Skeletal muscle tissue (tissue), 4 donors: ENCODE measurements around the gene NCEH1. TPM values are rescaled to one million over a fixed set of nuclear protein-coding genes. Genes with fewer than 3 reads are reported as not detected.
"Not testable (repeated sequence)": the region's sequence is repeated elsewhere in the genome, so short reads cannot be mapped to it uniquely, and the experiment has no call there.

Source experiments
- H3K27ac ChIP-seq: one replicate; pipeline ENCODE4 v1.7.0; 2013; ENCODE audit warnings: mild to moderate bottlenecking, low read depth, low read length, inconsistent platforms
- H3K27me3 ChIP-seq, 3 donors: one replicate each; pipeline ENCODE4 v1.7.0; 2013; ENCODE audit warnings: low read length in 3 of 3; ENCODE audit not compliant: control insufficient read depth in 3 of 3, insufficient read depth in 3 of 3
- H3K36me3 ChIP-seq, 3 donors: one replicate each; pipeline ENCODE4 v1.7.0; 2013; ENCODE audit warnings: low read length in 3 of 3; ENCODE audit not compliant: control insufficient read depth in 3 of 3, insufficient read depth in 3 of 3
- H3K4me1 ChIP-seq, 3 donors: one replicate each; pipeline ENCODE4 v1.7.0; 2013; ENCODE audit warnings: low read length in 3 of 3, mild to moderate bottlenecking in 3 of 3; ENCODE audit not compliant: control insufficient read depth in 3 of 3, insufficient read depth in 3 of 3
- H3K4me3 ChIP-seq, 3 donors: one replicate each; pipeline ENCODE4 v1.7.0; 2013; ENCODE audit warnings: low read length in 3 of 3
- H3K9ac ChIP-seq, 3 donors: one replicate each; pipeline ENCODE4 v1.7.0; 2013; ENCODE audit warnings: low read length in 3 of 3, mild to moderate bottlenecking in 3 of 3, moderate library complexity in 2 of 3, low read depth in 1 of 3
- H3K9me3 ChIP-seq, 3 donors: one replicate each; pipeline ENCODE4 v1.7.0; 2013; ENCODE audit warnings: low read length in 3 of 3; ENCODE audit not compliant: control insufficient read depth in 3 of 3
- total RNA-seq: library from RNA; depleted of rRNA; stranded (reverse); fragments of >200 nt; gene quantifications from one replicate; pipeline ENCODE4 v1.2.3, GENCODE V29; 2014
- donor health status: Osteomylitis.

Gene NCEH1
- total RNA-seq = 1.6 TPM

DNA sequence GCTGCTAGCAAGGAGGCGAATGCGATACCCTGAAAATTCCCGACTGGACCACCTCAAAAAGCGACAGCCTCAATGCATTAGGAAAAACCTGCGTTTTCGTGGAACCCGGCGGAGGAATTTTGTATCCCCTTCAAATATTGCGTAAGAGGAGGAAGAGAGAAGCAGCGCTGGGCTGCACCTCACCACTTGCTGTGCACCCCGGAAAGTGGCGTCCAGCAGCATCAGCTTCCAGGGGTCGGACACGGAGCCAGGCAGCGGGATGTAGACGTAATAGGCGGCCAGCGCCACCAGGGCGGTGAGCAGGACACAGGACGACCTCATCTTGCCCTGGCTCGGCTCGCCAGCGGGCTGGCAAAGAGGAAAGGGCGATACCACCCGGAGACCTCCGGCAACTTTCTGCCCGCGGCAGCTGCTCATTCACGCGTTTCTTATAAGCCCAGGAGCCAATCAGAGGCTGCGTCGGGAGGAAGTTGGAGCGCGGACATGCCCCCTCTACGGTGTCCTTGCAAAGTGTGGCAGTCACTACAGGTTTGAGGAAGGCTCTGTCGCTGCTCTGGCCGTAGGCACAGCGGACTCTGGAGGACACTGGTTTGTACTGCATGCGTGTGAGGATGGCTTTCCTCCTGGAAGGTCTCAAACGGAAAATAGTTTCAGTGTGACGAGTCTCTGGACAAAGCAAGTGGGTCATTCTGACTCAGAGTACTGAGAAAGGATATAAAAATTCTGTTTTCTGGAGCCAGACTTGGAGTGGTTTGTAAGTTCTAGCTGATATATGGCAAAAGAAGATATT lies at the start of gene NCEH1:
TSS of gene NCEH1 (minus strand) at position 404 of the 790 bp plus-strand sequence. CDS start at position 321, 83 bp downstream.
- Histone ChIP-seq H3K4me3 (peak within 1 kb of the TSS; percentile 95 to 98 (median 97)), H3K9me3 (no peaks in the 10 kb centered on the region), H3K9ac (peak within 1 kb of the TSS; percentile 84 to 93 (median 89)), H3K27me3 (no peaks in the 10 kb centered on the region), H3K36me3 (no peaks in the 10 kb centered on the region), H3K27ac (peak within 1 kb of the TSS; percentile 88), H3K4me1 (peaks cover 10 to 23% (median 17%) of the 10 kb centered on the region in 3 donors)

DNA sequence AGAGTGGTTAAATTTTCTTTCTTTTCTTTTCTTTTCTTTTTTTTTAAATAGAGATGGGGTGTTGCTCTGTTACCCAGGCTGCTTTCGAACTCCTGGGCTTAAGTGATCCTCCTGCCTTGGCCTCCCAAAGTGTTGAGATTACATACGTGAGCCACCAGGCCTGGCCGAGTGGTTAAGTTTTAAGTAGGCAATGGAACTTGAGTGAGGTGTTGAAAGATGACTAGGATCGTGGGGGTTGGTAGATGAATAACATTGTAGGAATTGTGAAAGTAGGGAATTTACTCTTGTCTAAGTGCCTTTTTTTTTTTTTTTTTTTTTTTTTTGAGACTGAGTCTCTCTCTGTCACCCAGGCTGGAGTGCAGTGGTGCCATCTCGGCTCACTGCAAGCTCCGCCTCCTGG lies 49.5 kb upstream of the NCEH1 start:
- not testable (repeated sequence) for H3K36me3 ChIP-seq, H3K27ac ChIP-seq, H3K9me3 ChIP-seq, H3K4me3 ChIP-seq, H3K9ac ChIP-seq, H3K4me1 ChIP-seq, H3K27me3 ChIP-seq

GRCh38 chr3:172753125-172753524 lies 42.3 kb upstream of the NCEH1 start:
- Histone ChIP-seq H3K9ac (no peak overlapping the region), H3K27ac (no peak overlapping the region), H3K4me1 (peaks cover 4 to 7% (median 6%) of the 10 kb centered on the region in 3 donors), H3K4me3 (no peak overlapping the region), H3K36me3 (peaks cover 0 to 4% (median 0%) of the 10 kb centered on the region in 3 donors), H3K27me3 (no peaks in the 10 kb centered on the region), H3K9me3 (no peaks in the 10 kb centered on the region)

DNA sequence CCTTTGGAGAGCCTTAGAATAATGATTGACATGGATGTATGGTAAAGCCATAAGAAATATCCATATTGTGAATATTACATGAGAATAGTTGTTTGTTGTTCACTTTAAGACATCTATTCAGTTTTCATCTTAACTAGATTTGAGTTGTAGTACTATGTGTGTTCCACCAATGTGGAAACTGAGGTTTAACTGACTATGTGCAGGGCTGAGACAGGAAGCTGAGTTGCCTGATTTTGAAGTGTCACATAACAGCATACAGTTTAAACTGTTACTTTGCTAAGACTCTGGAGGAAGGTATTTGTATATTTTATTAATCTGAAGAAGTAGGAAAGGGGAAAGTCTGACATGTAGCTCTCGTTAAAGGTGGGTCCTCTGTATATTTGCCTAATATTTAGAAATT lies 41.8 kb upstream of the NCEH1 start:
- no peak overlapping the region for H3K27ac ChIP-seq
- peaks cover 0 to 4% (median 0%) of the 10 kb centered on the region in 3 donors for H3K36me3 ChIP-seq
- H3K4me1 ChIP-seq = peaks cover 4 to 7% (median 6%) of the 10 kb centered on the region in 3 donors
- H3K4me3 ChIP-seq = no peak overlapping the region
- H3K27me3 ChIP-seq = no peaks in the 10 kb centered on the region
- H3K9ac ChIP-seq = no peak overlapping the region
- no peaks in the 10 kb centered on the region for H3K9me3 ChIP-seq

GRCh38 chr3:172751175-172751704 lies 40.4 kb upstream of the NCEH1 start:
- H3K27ac ChIP-seq = peak overlapping the region; percentile 62
- peaks cover 0 to 4% (median 0%) of the 10 kb centered on the region in 3 donors for H3K36me3 ChIP-seq

DNA sequence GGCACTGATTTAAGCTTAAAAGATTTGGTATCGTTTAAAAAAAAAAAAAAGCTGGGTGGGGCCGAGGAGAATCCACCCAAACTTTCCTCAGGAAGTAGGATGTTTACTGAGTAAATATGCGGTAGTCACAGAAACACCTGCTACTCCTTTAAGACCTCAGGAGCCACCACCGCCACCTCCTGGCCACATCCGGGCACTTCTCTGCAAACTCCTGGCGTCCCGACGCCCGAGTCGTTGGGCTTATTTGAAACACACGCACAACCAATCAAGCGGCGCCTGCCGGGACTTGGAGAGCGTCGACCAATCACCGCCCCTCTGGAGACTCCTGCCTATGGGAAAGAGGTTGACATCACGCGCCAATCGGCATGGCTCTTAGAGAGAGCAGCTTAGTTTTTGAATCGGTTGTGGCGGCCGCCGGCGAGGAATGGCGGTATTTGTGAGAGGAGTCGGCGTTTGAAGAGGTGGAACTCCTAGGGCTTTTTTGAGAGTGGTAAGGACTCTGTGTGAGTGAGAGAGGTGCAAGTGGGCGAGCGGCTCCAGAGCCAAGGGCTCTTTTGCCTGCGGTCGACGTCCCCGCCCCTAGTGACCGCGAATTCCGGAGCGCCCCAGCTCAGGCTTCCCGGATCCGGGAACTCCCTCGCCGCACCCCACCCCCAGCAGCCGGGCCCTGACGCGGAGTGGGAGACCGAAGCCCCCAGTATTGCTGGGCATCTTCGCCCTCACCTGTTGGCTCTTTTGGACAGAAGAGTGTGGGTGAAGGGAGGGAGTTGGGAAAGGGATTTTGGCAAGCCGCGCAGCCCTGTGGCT lies 39.7 kb upstream of the NCEH1 start, which contains the start of gene ECT2:
TSS of gene ECT2 (plus strand) at position 359 of the 807 bp plus-strand sequence. CDS start 3,805 bp downstream, outside the sequence.
- Histone ChIP-seq H3K4me3 (peak within 1 kb of the TSS; percentile 82 to 88 (median 85)), H3K27me3 (no peaks in the 10 kb centered on the region), H3K27ac (peak within 1 kb of the TSS; percentile 62), H3K9ac (peak within 1 kb of the TSS; percentile 80 to 84 (median 80)), H3K36me3 (no peaks in the 10 kb centered on the region), H3K9me3 (no peaks in the 10 kb centered on the region), H3K4me1 (peaks cover 4 to 7% (median 6%) of the 10 kb centered on the region in 3 donors)

More at GRCh38 chr3:172751175-172751704, 40.4 kb upstream of the NCEH1 start:
- no peaks in the 10 kb centered on the region for H3K27me3 ChIP-seq
- peaks cover 4 to 7% (median 6%) of the 10 kb centered on the region in 3 donors for H3K4me1 ChIP-seq
- H3K9ac ChIP-seq = peak overlapping the region; percentile 76 to 84 (median 80)
- no peaks in the 10 kb centered on the region for H3K9me3 ChIP-seq
- peak overlapping the region; percentile 82 to 88 (median 85) for H3K4me3 ChIP-seq

- no peaks in the 10 kb centered on the region for H3K36me3 ChIP-seq
- H3K27ac ChIP-seq = peak overlapping the region; percentile 59
- peak overlapping the region; percentile 56 to 88 (median 78) for H3K4me3 ChIP-seq
- H3K27me3 ChIP-seq = no peaks in the 10 kb centered on the region
- H3K9ac ChIP-seq = peak overlapping the region; percentile 55 to 80 (median 66)
- H3K4me1 ChIP-seq = peaks cover 4 to 7% (median 6%) of the 10 kb centered on the region in 3 donors
- no peaks in the 10 kb centered on the region for H3K9me3 ChIP-seq
Observed at GRCh38 chr3:172750069-172750367, 39.2 kb upstream of the NCEH1 start.

DNA sequence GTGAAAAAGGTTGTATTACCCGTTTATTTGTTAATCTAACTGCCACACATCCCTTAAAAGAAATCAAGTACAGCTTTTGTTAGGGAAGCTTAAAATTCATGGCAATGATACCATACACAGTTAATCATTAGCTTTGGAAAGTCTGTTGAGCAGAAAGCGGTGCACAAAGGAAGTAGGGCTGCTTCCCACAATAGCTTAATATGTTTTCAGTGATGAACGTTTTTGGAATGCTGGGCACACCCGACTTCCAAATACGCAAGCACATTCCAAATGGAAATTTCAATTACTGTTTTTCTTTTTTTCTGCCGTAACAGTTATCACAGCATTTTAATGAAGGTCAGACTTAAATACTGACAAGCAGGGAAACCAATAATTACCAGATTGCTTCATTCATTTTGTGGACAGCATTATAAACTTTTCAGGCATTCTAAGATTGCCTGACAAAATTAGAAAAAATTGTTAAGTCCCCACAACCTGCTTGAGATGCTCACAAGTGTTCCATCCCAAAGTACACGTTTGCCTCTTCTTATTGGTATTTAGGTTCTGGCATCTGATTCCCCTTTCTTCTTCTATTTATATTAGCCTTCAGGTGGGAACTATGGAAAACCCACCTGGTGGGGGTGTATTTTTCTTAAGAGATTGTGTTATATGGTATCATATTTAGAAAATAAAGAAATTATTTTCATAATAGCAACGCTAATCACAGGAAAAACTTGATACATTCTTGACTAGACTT lies 38.5 kb upstream of the NCEH1 start:
- H3K9ac ChIP-seq = peak overlapping the region; percentile 55 to 80 (median 66)
- no peaks in the 10 kb centered on the region for H3K9me3 ChIP-seq
- peaks cover 4 to 7% (median 6%) of the 10 kb centered on the region in 3 donors for H3K4me1 ChIP-seq
- H3K36me3 ChIP-seq = no peaks in the 10 kb centered on the region
- no peaks in the 10 kb centered on the region for H3K27me3 ChIP-seq
- peak overlapping the region; percentile 56 to 88 (median 78) for H3K4me3 ChIP-seq
- peak overlapping the region; percentile 59 for H3K27ac ChIP-seq

DNA sequence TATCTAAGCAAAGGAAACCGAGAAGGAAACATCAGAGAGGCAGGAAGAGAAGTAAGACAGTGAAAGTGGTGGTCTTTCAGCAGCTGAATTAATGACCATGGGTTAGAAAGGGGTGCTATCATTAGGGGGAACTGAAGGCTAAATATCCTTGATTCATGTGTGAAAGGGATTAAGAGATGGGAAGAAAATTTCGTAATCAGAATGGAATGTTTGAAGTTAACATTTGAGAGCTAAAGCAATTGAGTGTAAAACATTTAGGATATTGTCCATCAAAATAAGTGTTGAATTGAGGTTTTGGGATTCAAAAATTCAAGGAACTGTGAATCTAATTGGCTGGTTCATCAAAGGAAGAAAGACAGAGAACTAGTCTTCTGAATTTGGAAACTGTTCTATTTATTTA lies 35.6 kb upstream of the NCEH1 start:
- Histone ChIP-seq H3K36me3 (no peaks in the 10 kb centered on the region), H3K4me1 (peaks cover 4 to 7% (median 5%) of the 10 kb centered on the region in 3 donors), H3K9me3 (no peaks in the 10 kb centered on the region), H3K4me3 (no peak overlapping the region), H3K27me3 (no peaks in the 10 kb centered on the region), H3K27ac (no peak overlapping the region), H3K9ac (no peak overlapping the region)
